ENCODE measurements around the gene TRIM46. TPM values are rescaled to one million over a fixed set of nuclear protein-coding genes. Genes with fewer than 3 reads are reported as not detected.
A peak's percentile ranks its signal among the peaks of the same experiment; 100 is the strongest.
"Not testable (repeated sequence)": the region's sequence is repeated elsewhere in the genome, so short reads cannot be mapped to it uniquely, and the experiment has no call there.

Gene TRIM46
- total and polyA plus RNA-seq, 2 experiments from 2014 or later, result 2.9 to 5.4 TPM

- no peaks in the 10 kb centered on the region for H3K27me3 ChIP-seq
- TF ChIP-seq, protein P1, sequence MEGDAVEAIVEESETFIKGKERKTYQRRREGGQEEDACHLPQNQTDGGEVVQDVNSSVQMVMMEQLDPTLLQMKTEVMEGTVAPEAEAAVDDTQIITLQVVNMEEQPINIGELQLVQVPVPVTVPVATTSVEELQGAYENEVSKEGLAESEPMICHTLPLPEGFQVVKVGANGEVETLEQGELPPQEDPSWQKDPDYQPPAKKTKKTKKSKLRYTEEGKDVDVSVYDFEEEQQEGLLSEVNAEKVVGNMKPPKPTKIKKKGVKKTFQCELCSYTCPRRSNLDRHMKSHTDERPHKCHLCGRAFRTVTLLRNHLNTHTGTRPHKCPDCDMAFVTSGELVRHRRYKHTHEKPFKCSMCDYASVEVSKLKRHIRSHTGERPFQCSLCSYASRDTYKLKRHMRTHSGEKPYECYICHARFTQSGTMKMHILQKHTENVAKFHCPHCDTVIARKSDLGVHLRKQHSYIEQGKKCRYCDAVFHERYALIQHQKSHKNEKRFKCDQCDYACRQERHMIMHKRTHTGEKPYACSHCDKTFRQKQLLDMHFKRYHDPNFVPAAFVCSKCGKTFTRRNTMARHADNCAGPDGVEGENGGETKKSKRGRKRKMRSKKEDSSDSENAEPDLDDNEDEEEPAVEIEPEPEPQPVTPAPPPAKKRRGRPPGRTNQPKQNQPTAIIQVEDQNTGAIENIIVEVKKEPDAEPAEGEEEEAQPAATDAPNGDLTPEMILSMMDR (IDR thresholded peaks at IDR 0.05; ENCODE audit: low read depth, low read length), result no peak
- H3K27ac ChIP-seq, result peak within 1 kb of the TSS; percentile 97
- H3K9me3 ChIP-seq (ENCODE audit: low read depth), result no peaks in the 10 kb centered on the region
- H3K36me3 ChIP-seq, result no peaks in the 10 kb centered on the region
- H3K4me3 ChIP-seq, result peak within 1 kb of the TSS; percentile 79
- H3K4me1 ChIP-seq (ENCODE audit: low read depth), result peaks cover 20% of the 10 kb centered on the region
- peak; percentile 92 to 93 for DNase-seq (ENCODE audit: low read depth in 1 of 2, low spot score in 1 of 2)
Observed at GRCh38 chr1:155208541-155209311, 35.1 kb downstream of the TRIM46 start, which contains the start of gene MTX1. Gene MTX1 (plus strand): TSS chr1:155208695. CDS start chr1:155208805, 110 bp downstream.

DNA sequence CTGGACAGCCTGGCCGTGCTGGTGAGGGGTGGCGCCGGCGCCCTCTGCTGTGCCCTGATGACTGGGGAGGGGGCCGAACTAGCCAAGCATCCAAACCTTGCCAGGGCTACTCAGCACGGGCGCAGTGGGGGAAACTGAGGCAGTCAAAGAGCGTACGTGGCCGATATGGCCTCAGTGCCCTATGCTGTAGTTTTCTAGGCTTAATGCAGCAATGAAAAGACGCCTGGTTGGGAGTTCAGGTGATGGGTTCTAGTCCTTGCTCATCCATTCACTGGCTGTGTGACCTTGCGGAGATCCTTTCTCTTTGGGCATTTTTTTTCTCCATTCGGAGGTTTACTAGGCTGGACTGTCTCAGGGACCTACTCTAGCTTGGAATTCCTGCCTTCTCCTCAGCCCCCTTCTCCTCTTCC lies 35.7 kb downstream of the TRIM46 start:
- Histone ChIP-seq H3K9me3 (ENCODE audit: low read depth) (no peaks in the 10 kb centered on the region), H3K4me3 (peak overlapping the region; percentile 79), H3K36me3 (no peaks in the 10 kb centered on the region), H3K4me1 (ENCODE audit: low read depth) (peaks cover 20% of the 10 kb centered on the region), H3K27ac (peak overlapping the region; percentile 97), H3K27me3 (no peaks in the 10 kb centered on the region)
- TF ChIP-seq, protein P1 (IDR thresholded peaks at IDR 0.05; ENCODE audit: low read depth, low read length), result no peak
- no peak for DNase-seq (ENCODE audit: low read depth in 1 of 2, low spot score in 1 of 2)

DNA sequence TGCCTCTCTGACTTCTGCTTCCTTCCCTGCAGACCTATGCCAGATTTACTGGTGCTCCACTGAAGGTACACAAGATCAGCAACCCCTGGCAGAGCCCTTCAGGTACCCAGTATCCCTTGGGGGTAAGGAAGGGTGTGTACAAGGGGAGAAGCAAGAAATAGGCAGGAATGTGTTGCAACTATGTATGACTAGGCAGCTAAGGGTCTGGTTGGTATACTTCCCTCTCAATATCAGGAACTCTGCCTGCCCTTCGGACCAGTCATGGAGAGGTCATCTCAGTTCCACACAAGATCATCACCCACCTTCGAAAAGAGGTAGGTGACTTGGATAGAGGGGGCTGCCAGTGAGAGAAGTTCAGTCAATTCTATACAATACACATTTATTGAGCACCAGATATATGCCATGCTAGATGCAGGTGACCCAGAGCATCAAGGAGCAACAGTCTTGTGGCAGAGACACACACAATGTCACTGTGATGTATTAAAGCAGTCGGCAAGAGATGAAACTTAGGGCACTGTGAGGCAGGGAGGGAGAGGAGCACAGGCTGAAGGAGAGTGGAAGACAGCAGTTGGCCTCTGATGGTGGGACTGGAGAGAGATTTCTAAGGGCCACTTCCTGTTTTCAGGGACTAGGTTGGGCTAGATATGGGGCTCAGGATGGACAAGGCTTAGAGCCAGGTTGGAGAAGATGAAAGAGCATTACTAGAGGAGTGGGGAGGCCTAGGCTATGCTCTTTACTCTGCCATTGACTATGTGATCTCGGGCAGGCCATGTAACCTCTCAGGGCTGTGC lies 36.9 kb downstream of the TRIM46 start:
- Histone ChIP-seq H3K27me3 (no peaks in the 10 kb centered on the region), H3K4me3 (no peak overlapping the region), H3K9me3 (ENCODE audit: low read depth) (no peaks in the 10 kb centered on the region), H3K36me3 (no peaks in the 10 kb centered on the region), H3K27ac (no peak overlapping the region), H3K4me1 (ENCODE audit: low read depth) (peaks cover 20% of the 10 kb centered on the region)
- TF ChIP-seq, protein P1 (IDR thresholded peaks at IDR 0.05; ENCODE audit: low read depth, low read length), result no peak
- DNase-seq (ENCODE audit: low read depth in 1 of 2, low spot score in 1 of 2), result no peak

- not testable (repeated sequence) for H3K27me3 ChIP-seq; H3K4me3 ChIP-seq; H3K9me3 ChIP-seq (ENCODE audit: low read depth); H3K36me3 ChIP-seq; H3K27ac ChIP-seq
- H3K4me1 ChIP-seq (ENCODE audit: low read depth), result peaks cover 20% of the 10 kb centered on the region
- peak in 1 of 2 donors; percentile 59 for DNase-seq (ENCODE audit: low read depth in 1 of 2, low spot score in 1 of 2)
Observed at GRCh38 chr1:155211381-155212050, 37.9 kb downstream of the TRIM46 start.

- not testable (repeated sequence) for H3K27ac ChIP-seq
Observed at GRCh38 chr1:155212051-155212440, 38.4 kb downstream of the TRIM46 start.

DNA sequence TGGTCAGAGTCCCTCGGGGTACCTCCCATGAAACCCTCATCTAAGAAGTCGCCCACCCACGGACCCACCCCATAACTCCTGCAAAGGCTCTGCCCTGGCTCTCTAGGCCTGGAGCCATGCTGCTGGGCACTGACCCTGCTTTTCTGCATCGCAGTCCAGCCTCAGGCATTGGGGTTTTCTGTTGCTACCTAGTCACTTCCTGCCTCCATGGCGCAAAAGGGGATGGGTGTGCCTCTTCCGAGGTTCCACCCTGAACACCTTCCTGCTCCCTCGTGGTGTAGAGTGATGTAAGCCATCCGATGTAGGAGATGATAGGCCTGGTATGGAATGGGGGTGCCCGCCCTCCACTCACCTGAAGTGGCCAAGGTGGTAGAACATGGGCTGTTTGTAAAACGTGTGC lies 41.1 kb downstream of the TRIM46 start:
- DNase-seq (ENCODE audit: low read depth in 1 of 2, low spot score in 1 of 2); H3K27me3 ChIP-seq; H3K9me3 ChIP-seq (ENCODE audit: low read depth); H3K36me3 ChIP-seq; H3K4me1 ChIP-seq (ENCODE audit: low read depth); H3K4me3 ChIP-seq; H3K27ac ChIP-seq: not testable (repeated sequence)

More at GRCh38 chr1:155212051-155212440, 38.4 kb downstream of the TRIM46 start:
- not testable (repeated sequence) for H3K27me3 ChIP-seq; DNase-seq (ENCODE audit: low read depth in 1 of 2, low spot score in 1 of 2); H3K4me3 ChIP-seq; H3K36me3 ChIP-seq; H3K9me3 ChIP-seq (ENCODE audit: low read depth)
- peaks cover 17% of the 10 kb centered on the region for H3K4me1 ChIP-seq (ENCODE audit: low read depth)

All from cardiac muscle cell (in vitro differentiated cells and primary cell).